ENCODE measurements around the gene GALNS. TPM values are rescaled to one million over a fixed set of nuclear protein-coding genes. Genes with fewer than 3 reads are reported as not detected.

The GALNS gene
- total and polyA plus RNA-seq, 10 donors = 9.7 to 71.6 (median 42.9) TPM

DNA sequence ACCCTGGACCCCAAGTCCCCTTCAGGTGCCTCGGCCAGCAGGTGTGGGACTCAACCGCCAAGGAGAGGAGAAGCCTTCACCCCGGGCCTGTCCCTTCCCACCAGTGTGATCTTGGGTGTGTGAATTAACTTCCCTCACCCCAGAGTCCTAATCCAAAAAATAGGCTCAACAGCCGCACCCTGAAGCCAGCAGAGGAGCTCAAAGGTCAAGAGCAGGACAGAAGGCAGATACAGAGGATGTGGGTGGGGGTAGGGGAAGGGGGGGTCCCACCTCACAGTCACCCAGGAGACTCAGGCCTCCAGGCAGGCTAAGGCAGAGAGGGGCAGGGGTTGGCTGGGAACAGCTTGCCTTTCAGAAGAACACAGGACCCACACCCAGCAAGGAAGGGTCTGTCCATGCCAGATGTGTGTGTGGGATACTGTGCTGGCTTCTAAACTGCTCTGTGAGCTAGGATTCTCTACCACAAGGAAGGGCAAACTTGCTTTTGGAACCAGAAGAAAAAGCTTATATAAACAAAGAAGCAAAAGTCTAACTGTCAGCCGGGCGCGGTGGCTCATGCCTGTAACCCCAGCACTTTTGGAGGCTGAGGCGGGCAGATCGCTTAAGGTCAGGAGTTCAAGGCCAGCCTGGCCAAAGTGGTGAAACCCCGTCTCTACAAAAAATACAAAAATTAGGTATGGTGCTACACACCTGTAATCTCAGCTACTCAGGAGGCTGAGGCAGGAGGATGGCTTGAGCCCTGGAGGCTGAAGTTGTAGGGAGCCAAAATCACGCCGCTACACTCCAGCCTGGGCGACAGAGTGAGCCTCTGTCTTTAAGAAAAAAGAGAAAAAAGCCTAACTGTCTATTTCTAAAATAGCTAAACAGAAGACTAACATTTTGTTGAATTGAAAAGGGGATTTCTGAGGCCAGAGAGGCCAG is 76.3 kb downstream of the GALNS start:
- Histone ChIP-seq H3K27me3 (replicated peaks in 1 of 7) (no peaks in the 10 kb centered on the region), H3K4me3 (peak overlapping the region in 4 of 8 donors; percentile 5 to 82 (median 16)), H3K9me3 (no peaks in the 10 kb centered on the region), H3K27ac (peak overlapping the region; percentile 74 to 97 (median 92)), H3K4me1 (peaks cover 45 to 91% (median 73%) of the 10 kb centered on the region in 6 donors), H3K36me3 (peaks cover 0 to 23% (median 0%) of the 10 kb centered on the region in 6 donors)
- peak; percentile 73 for DNase-seq
- TF ChIP-seq POLR2A (IDR thresholded peaks at IDR 0.05) (no peak), POLR2AphosphoS5 (IDR thresholded peaks at IDR 0.05) (no peak)
- TF ChIP-seq, protein P1, sequence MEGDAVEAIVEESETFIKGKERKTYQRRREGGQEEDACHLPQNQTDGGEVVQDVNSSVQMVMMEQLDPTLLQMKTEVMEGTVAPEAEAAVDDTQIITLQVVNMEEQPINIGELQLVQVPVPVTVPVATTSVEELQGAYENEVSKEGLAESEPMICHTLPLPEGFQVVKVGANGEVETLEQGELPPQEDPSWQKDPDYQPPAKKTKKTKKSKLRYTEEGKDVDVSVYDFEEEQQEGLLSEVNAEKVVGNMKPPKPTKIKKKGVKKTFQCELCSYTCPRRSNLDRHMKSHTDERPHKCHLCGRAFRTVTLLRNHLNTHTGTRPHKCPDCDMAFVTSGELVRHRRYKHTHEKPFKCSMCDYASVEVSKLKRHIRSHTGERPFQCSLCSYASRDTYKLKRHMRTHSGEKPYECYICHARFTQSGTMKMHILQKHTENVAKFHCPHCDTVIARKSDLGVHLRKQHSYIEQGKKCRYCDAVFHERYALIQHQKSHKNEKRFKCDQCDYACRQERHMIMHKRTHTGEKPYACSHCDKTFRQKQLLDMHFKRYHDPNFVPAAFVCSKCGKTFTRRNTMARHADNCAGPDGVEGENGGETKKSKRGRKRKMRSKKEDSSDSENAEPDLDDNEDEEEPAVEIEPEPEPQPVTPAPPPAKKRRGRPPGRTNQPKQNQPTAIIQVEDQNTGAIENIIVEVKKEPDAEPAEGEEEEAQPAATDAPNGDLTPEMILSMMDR (IDR thresholded peaks at IDR 0.05 in 8 of 11, conservative IDR thresholded peaks at IDR 0.05 in 3 of 11) = no peak
- intact Hi-C loops (cut with DNase I; ENCODE audit: low total_unique reads) = no loop called here
- WGBS, 5 donors = 53 to 68% (median 61%) methylated on average over 10 to 13 of the region's 13 CpGs

DNA sequence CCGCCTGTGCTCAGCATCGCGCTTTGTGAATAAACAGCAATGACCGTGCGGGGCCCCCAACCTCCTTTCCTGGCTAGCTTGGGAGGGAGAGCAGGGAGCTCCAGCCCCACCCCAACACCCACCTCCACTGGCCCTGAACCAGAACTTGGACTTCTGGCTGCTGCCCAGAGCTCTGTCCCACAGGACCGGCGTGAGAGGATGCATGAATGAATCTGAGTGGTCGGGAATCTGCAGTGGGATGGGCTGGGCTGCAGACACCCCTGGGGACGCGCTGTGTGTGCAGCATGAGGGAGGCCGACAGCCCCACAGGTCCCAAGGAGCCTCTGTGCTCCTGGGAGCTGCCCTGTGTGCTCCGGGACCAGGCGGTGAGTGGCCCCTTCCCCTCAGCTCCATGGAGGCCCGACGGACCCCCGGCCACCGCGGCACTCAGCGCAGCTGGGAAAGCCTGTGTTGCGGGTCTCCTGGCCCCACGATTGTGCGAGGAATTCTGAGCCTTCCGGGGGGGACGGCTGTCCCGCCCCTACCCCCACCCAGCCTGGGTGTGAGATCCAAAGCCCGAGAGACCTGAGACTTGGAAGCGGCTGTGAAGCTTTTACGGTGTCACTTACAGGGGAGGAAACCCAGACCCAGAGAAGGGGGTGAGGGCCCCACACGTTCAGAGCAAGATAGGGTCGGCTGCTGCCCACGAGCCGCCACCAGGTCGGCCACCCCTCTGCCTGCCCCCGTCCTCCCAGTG is 77.2 kb downstream of the GALNS start:
- TF ChIP-seq, protein P1 (IDR thresholded peaks at IDR 0.05 in 8 of 11, conservative IDR thresholded peaks at IDR 0.05 in 3 of 11) = no peak
- TF ChIP-seq POLR2A (IDR thresholded peaks at IDR 0.05) (no peak), POLR2AphosphoS5 (IDR thresholded peaks at IDR 0.05) (no peak)
- Histone ChIP-seq H3K27me3 (replicated peaks in 1 of 7) (no peaks in the 10 kb centered on the region), H3K36me3 (peaks cover 0 to 30% (median 0%) of the 10 kb centered on the region in 6 donors), H3K4me3 (peak overlapping the region in 1 of 8 donors; percentile 82), H3K27ac (peak overlapping the region in 7 of 8 donors; percentile 74 to 97 (median 95)), H3K9me3 (no peaks in the 10 kb centered on the region), H3K4me1 (peaks cover 49 to 97% (median 76%) of the 10 kb centered on the region in 6 donors)
- no peak for DNase-seq
- intact Hi-C loops (cut with DNase I; ENCODE audit: low total_unique reads) = no loop called here
- WGBS, 5 donors = 67 to 72% (median 70%) methylated on average over 22 to 34 of the region's 34 CpGs

DNA sequence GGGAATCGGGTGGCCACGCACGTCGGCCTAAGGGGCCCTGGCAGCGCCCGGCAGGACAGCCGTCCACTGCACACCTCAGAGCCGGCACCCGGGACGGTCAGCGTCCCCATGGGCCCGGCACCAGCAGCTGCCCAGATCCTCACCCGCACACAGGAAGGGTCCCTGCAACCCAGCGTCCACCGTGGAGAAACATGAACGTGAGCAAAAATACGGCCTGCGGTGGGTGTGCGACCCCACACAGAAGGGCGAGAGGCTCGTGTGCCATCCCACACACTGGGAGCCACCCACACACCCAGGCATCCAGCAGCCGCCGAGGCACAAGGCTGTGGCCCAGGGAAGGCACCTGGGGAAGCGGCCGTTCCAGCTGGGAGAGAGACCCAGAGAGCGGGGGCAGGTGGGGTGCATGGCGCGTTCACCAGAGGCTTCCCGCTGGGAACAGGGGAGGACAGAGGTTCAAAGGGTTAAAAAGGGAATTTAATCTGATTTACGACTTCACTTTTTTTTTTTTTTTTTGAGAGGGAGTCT is 78.1 kb downstream of the GALNS start:
- Histone ChIP-seq H3K9me3 (no peaks in the 10 kb centered on the region), H3K4me1 (peaks cover 58 to 97% (median 77%) of the 10 kb centered on the region in 6 donors), H3K4me3 (no peak overlapping the region), H3K27me3 (replicated peaks in 1 of 7) (no peaks in the 10 kb centered on the region), H3K36me3 (peaks cover 0 to 33% (median 0%) of the 10 kb centered on the region in 6 donors), H3K27ac (no peak overlapping the region)
- 79 to 84% (median 83%) methylated on average over 23 to 30 of the region's 30 CpGs for WGBS, 5 donors
- intact Hi-C loops (cut with DNase I; ENCODE audit: low total_unique reads) = no loop called here
- DNase-seq = no peak
- TF ChIP-seq POLR2A (IDR thresholded peaks at IDR 0.05) = no peak
- TF ChIP-seq, protein P1 (IDR thresholded peaks at IDR 0.05 in 8 of 11, conservative IDR thresholded peaks at IDR 0.05 in 3 of 11) = no peak
- TF ChIP-seq POLR2AphosphoS5 (IDR thresholded peaks at IDR 0.05) = no peak
